ENCODE data around the gene RALGPS2. TPM values are rescaled to one million over a fixed set of nuclear protein-coding genes. Genes with fewer than 3 reads are reported as not detected.

The RALGPS2 gene
- total and polyA plus RNA-seq, 2 of the 8 experiments (the other 6 are each of a cell fraction or from before 2014, with no cell fraction given), result 6.7 to 38.0 TPM

GRCh38 chr1:178923512-178923911, 198.5 kb downstream of the RALGPS2 start:
- Histone ChIP-seq H2BK15ac (ENCODE audit: low read length) (no peak overlapping the region), H3K27me3 (replicated peaks in 1 of 4; ENCODE audit: control insufficient read depth in 3 of 4, extremely low read depth in 1 of 4, insufficient read depth in 3 of 4, low read length in 3 of 4) (no peaks in the 10 kb centered on the region), H3K79me1 (ENCODE audit: low read depth, low read length) (no peaks in the 10 kb centered on the region), H3K14ac (ENCODE audit: insufficient read length) (no peak overlapping the region), H4K20me1 (replicated peaks in 1 of 2; ENCODE audit: control insufficient read depth in 1 of 2, insufficient read depth in 2 of 2, low read length in 2 of 2) (no peaks in the 10 kb centered on the region), H2BK12ac (ENCODE audit: low read depth, low read length) (no peak overlapping the region), H3K18ac (ENCODE audit: extremely low read depth, low read length) (no peak overlapping the region), H3K4ac (replicated peaks; ENCODE audit: insufficient read length, low read depth, low read length) (no peak overlapping the region), H3K56ac (replicated peaks; ENCODE audit: insufficient read length, low read depth, low read length) (no peak overlapping the region), H3K4me2 (ENCODE audit: insufficient read depth in 1 of 2, low read depth in 2 of 2, low read length in 2 of 2) (no peak overlapping the region), H2BK5ac (ENCODE audit: low read depth, low read length) (no peak overlapping the region), H2AK5ac (ENCODE audit: low read depth, low read length) (no peak overlapping the region), H3K4me1 (replicated peaks in 1 of 4; ENCODE audit: control insufficient read depth in 3 of 4, insufficient read depth in 4 of 4, low read length in 3 of 4) (peaks cover 0 to 7% (median 3%) of the 10 kb centered on the region in 4 experiments; a peak in 1 of 7 replicates), H3K9me3 (ENCODE audit: insufficient read depth in 2 of 2, low read depth in 1 of 2, low read length in 1 of 2) (no peaks in the 10 kb centered on the region), H2BK20ac (ENCODE audit: low read length) (no peak overlapping the region), H3K4me3 (ENCODE audit: extremely low read depth in 1 of 4, insufficient read depth in 2 of 4, low read depth in 3 of 4, low read length in 4 of 4) (no peak overlapping the region), H4K8ac (ENCODE audit: extremely low read depth, insufficient read depth, low read length) (no peak overlapping the region), H3K9ac (replicated peaks in 1 of 4; ENCODE audit: extremely low read depth in 1 of 4, low read depth in 3 of 4, low read length in 3 of 4) (no peak overlapping the region), H3K79me2 (ENCODE audit: control insufficient read depth in 1 of 2, insufficient read depth in 2 of 2, low read length in 2 of 2) (no peaks in the 10 kb centered on the region), H3K23ac (ENCODE audit: insufficient read length) (no peak overlapping the region), H2BK120ac (replicated peaks; ENCODE audit: low read depth, low read length) (no peak overlapping the region), H4K91ac (replicated peaks; ENCODE audit: insufficient read length, low read length) (no peak overlapping the region), H2AFZ (ENCODE audit: low read length) (no peak overlapping the region), H3K27ac (ENCODE audit: low read depth, low read length) (no peak overlapping the region), H3K23me2 (ENCODE audit: low read depth, low read length) (no peaks in the 10 kb centered on the region), H3K36me3 (ENCODE audit: control insufficient read depth in 2 of 4, insufficient read depth in 4 of 4, low read length in 3 of 4) (no peaks in the 10 kb centered on the region), H4K5ac (ENCODE audit: insufficient read length, low read depth, low read length) (no peak overlapping the region)
- POLR2A ChIA-PET (ENCODE audit: partially characterized antibody), result no interaction called here
- WGBS, 2 experiments (ENCODE audit: extremely low coverage in 1 of 2, insufficient coverage in 1 of 2, insufficient read length in 1 of 2, insufficient replicate concordance in 2 of 2, low coverage in 1 of 2, low lambda C conversion rate in 2 of 2, missing lambda C conversion rate in 1 of 2), result 94% methylated on average over 2 of the region's 2 CpGs; no CpG with 5 or more reads in 1 of the 2 experiments
- no peak for DNase-seq (ENCODE audit: low read depth in 1 of 2, low spot score in 2 of 2)
- FAIRE-seq, result no peak
- CTCF ChIA-PET (ENCODE audit: partially characterized antibody), result interaction anchor here (1.4 to 3.1 kb wide), 2 partner anchors 22 to 79 kb away, joined by 3 to 14 read pairs; no protein-coding TSS in a partner anchor
- TF ChIP-seq RAD21 (IDR thresholded peaks at IDR 0.05 in 1 of 2, conservative IDR thresholded peaks at IDR 0.05 in 1 of 2; ENCODE audit: low read depth in 2 of 2, low read length in 2 of 2) (no peak), YY1 (IDR thresholded peaks at IDR 0.05; ENCODE audit: low read depth, low read length) (no peak), CHD2 (IDR thresholded peaks at IDR 0.05; ENCODE audit: low read length) (no peak), CTCF (IDR thresholded peaks at IDR 0.05; ENCODE audit: control extremely low read depth in 1 of 3, insufficient read depth in 1 of 3, low read depth in 1 of 3, low read length in 3 of 3) (no peak), POLR2AphosphoS5 (IDR thresholded peaks at IDR 0.05; ENCODE audit: low read depth, low read length) (no peak), KDM5A (IDR thresholded peaks at IDR 0.05; ENCODE audit: low read length) (no peak), TCF12 (IDR thresholded peaks at IDR 0.05; ENCODE audit: low read depth, low read length) (no peak), SAP30 (IDR thresholded peaks at IDR 0.05; ENCODE audit: insufficient read depth, insufficient replicate concordance, low read length) (no peak), TAF1 (IDR thresholded peaks at IDR 0.05; ENCODE audit: low read depth, low read length) (no peak), CTBP2 (IDR thresholded peaks at IDR 0.05; ENCODE audit: borderline replicate concordance, insufficient read depth, insufficient read length, low read length) (no peak)
